NOMO-1 (cell line): ENCODE measurements around the gene CEP41.
A peak's percentile ranks its signal among the peaks of the same experiment; 100 is the strongest.

ENCODE experiments used
- DNase-seq, 2 experiments: peaks; one replicate each; lab custom pipeline; 2025; ENCODE audit not compliant: unreplicated experiment in 2 of 2; lab: John Stamatoyannopoulos, UW

The CEP41 gene

GRCh38 chr7:130440527-130441365 lies at the start of gene CEP41:
CEP41 (minus strand) TSS chr7:130441016; CDS start chr7:130440966, 50 bp downstream.
- DNase-seq = peak; percentile 66 to 77

GRCh38 chr7:130490311-130490791 lies 49.5 kb upstream of the CEP41 start:
- no peak for DNase-seq

GRCh38 chr7:130489140-130489983 lies 48.5 kb upstream of the CEP41 start:
- DNase-seq = no peak

GRCh38 chr7:130488392-130489139 lies 47.8 kb upstream of the CEP41 start:
- DNase-seq = no peak

- no peak for DNase-seq
Measured at GRCh38 chr7:130486954-130487436, 46.2 kb upstream of the CEP41 start.

- DNase-seq = peak; percentile 24 to 36
Measured at GRCh38 chr7:130486114-130486953, 45.5 kb upstream of the CEP41 start.

- DNase-seq = no peak
Measured at GRCh38 chr7:130485734-130486113, 44.9 kb upstream of the CEP41 start.

- no peak for DNase-seq
Measured at GRCh38 chr7:130483031-130483430, 42.2 kb upstream of the CEP41 start.

GRCh38 chr7:130481898-130482297 lies 41.1 kb upstream of the CEP41 start:
- no peak for DNase-seq

- peak in 1 of 2 experiments; percentile 32 for DNase-seq
Measured at GRCh38 chr7:130479716-130480400, 39.0 kb upstream of the CEP41 start.

- DNase-seq = no peak
Measured at GRCh38 chr7:130478991-130479390, 38.2 kb upstream of the CEP41 start.

GRCh38 chr7:130476297-130477150 lies 35.7 kb upstream of the CEP41 start:
- no peak for DNase-seq

- DNase-seq = no peak
Measured at GRCh38 chr7:130475776-130476175, 35.0 kb upstream of the CEP41 start.

- peak in 1 of 2 experiments; percentile 13 for DNase-seq
Measured at GRCh38 chr7:130473876-130474275, 33.1 kb upstream of the CEP41 start.

- peak; percentile 26 to 42 for DNase-seq
Measured at GRCh38 chr7:130473289-130473688, 32.5 kb upstream of the CEP41 start.

GRCh38 chr7:130471974-130472373 lies 31.2 kb upstream of the CEP41 start:
- DNase-seq = no peak

GRCh38 chr7:130468612-130469011 lies 27.8 kb upstream of the CEP41 start:
- no peak for DNase-seq
